Stomach (tissue), 9 donors: ENCODE results near the gene CLTB. TPM values are rescaled to one million over a fixed set of nuclear protein-coding genes. Genes with fewer than 3 reads are reported as not detected.

ENCODE experiments used
- DNase-seq, 2 donors: peaks; one replicate each; pipeline versions ENCODE4 v3.0.0 to v3.0.0-alpha.2; 2013 to 2019
- H3K27ac ChIP-seq, 5 donors: fragments of 200-600 bp in 4 of 5; sonication (generic) in 4 of 5; one replicate each; pipeline ENCODE4 v1.5.1; 2013 to 2019; ENCODE audit warnings: mild to moderate bottlenecking in 1 of 5, moderate library complexity in 1 of 5
- H3K27me3 ChIP-seq, 3 donors: fragments of 200-600 bp; sonication (generic); one replicate each; pipeline ENCODE4 v1.5.1; 2017 to 2019; ENCODE audit warnings: mixed run types in 1 of 3
- H3K36me3 ChIP-seq, 4 donors: fragments of 200-600 bp; sonication (generic); 1 replicate in 3 of 4; 2 replicates in 1 of 4; pipeline ENCODE4 v1.5.1; 2016 to 2019
- H3K4me1 ChIP-seq, 4 donors: fragments of 200-600 bp; sonication (generic); one replicate each; pipeline ENCODE4 v1.5.1; 2016 to 2019
- H3K4me3 ChIP-seq, 4 donors: fragments of 200-600 bp; sonication (generic) in 3 of 4; one replicate each; pipeline ENCODE4 v1.5.1; 2016 to 2019; ENCODE audit warnings: mild to moderate bottlenecking in 1 of 4
- H3K9me3 ChIP-seq, 4 donors: fragments of 200-600 bp; sonication (generic); one replicate each; pipeline ENCODE4 v1.5.1; 2016 to 2019
- EP300 ChIP-seq: sonication (generic); formaldehyde crosslinking; IDR thresholded peaks from one replicate; pipeline ENCODE4 v1.6.1; 2017; ENCODE audit warnings: antibody characterized with exemption
- POLR2A ChIP-seq, 4 donors: fragments of 450-650 bp; IDR thresholded peaks; one replicate each; pipeline ENCODE4 v1.6.1; 2016; ENCODE audit warnings: antibody characterized with exemption in 4 of 4, control low read depth in 2 of 4, mild to moderate bottlenecking in 1 of 4, moderate library complexity in 1 of 4
- POLR2AphosphoS5 ChIP-seq, 3 donors: sonication (generic); formaldehyde crosslinking; IDR thresholded peaks; one replicate each; pipeline ENCODE4 v1.6.1; 2016; ENCODE audit warnings: antibody characterized with exemption in 3 of 3
- WGBS, 5 donors: extraction: QIAGEN DNeasy Blood & Tissue Kit in 3 of 5; methylation state at CpG; one replicate each; pipeline versions ENCODE4 v1.1.5 to v1.1.7; 2013 to 2018; 5-methylcytosine and 5-hydroxymethylcytosine counted together
- intact Hi-C: fragments of 100-400 bp; cut with DNase I; formaldehyde crosslinking; loops from one replicate; pipeline ENCODE4 v1.15.1; 2023; ENCODE audit warnings: low total_unique reads
- polyA plus RNA-seq, 3 donors: library from polyadenylated mRNA; stranded (reverse); fragments of 200-250 nt; gene quantifications; one replicate each; pipeline ENCODE4 v1.2.3, GENCODE V29; 2013
- total RNA-seq, 5 donors: library from RNA; depleted of rRNA; stranded (reverse); fragments of >200 nt; gene quantifications; one replicate each; pipeline versions ENCODE4 v1.1.0 to v1.2.3, GENCODE V29; 2014 to 2016
- TF ChIP-seq, protein P1 (sequence below), 7 experiments: fragments of 450-650 bp in 4 of 7; fragments of 200-600 bp in 3 of 7; sonication (generic) in 3 of 7; IDR thresholded peaks; one replicate each; pipeline ENCODE4 v1.5.1; 2016 to 2019; ENCODE audit warnings: antibody characterized with exemption in 7 of 7, control low read depth in 2 of 7, mild to moderate bottlenecking in 1 of 7
- donor health status: healthy with polysubstance abuse.
- donor health status: Bipolar disorder and iron deficiency.
- donor health status: healthy.

CLTB gene
- total and polyA plus RNA-seq, 8 donors, result 81.9 to 427 (median 213) TPM

- TF ChIP-seq POLR2AphosphoS5 (IDR thresholded peaks at IDR 0.05) (no peak), EP300 (no peak), POLR2A (IDR thresholded peaks at IDR 0.05) (no peak)
- TF ChIP-seq, protein P1, sequence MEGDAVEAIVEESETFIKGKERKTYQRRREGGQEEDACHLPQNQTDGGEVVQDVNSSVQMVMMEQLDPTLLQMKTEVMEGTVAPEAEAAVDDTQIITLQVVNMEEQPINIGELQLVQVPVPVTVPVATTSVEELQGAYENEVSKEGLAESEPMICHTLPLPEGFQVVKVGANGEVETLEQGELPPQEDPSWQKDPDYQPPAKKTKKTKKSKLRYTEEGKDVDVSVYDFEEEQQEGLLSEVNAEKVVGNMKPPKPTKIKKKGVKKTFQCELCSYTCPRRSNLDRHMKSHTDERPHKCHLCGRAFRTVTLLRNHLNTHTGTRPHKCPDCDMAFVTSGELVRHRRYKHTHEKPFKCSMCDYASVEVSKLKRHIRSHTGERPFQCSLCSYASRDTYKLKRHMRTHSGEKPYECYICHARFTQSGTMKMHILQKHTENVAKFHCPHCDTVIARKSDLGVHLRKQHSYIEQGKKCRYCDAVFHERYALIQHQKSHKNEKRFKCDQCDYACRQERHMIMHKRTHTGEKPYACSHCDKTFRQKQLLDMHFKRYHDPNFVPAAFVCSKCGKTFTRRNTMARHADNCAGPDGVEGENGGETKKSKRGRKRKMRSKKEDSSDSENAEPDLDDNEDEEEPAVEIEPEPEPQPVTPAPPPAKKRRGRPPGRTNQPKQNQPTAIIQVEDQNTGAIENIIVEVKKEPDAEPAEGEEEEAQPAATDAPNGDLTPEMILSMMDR (IDR thresholded peaks at IDR 0.05), result no peak
- peaks cover 49 to 65% (median 55%) of the 10 kb centered on the region in 4 donors for H3K4me1 ChIP-seq
Observed at GRCh38 chr5:176413709-176414191, 2.6 kb downstream of the CLTB start.

GRCh38 chr5:176413255-176413565 lies 3.1 kb downstream of the CLTB start:
- Histone ChIP-seq H3K4me1 (peaks cover 49 to 71% (median 55%) of the 10 kb centered on the region in 4 donors), H3K4me3 (peak overlapping the region in 1 of 4 donors; percentile 84), H3K9me3 (no peaks in the 10 kb centered on the region), H3K27ac (peak overlapping the region; percentile 43 to 96 (median 64)), H3K27me3 (no peaks in the 10 kb centered on the region), H3K36me3 (peaks cover 0 to 33% (median 22%) of the 10 kb centered on the region in 4 donors)
- no peak for TF ChIP-seq POLR2A (IDR thresholded peaks at IDR 0.05)
- TF ChIP-seq EP300, result no peak
- TF ChIP-seq, protein P1 (IDR thresholded peaks at IDR 0.05), result no peak
- TF ChIP-seq POLR2AphosphoS5 (IDR thresholded peaks at IDR 0.05), result no peak
- peak in 1 of 2 donors; percentile 8 for DNase-seq
- WGBS, 5 donors, result 51 to 92% (median 84%) methylated on average over 2 of the region's 2 CpGs
- intact Hi-C loops, result no loop called here

More at GRCh38 chr5:176413709-176414191, 2.6 kb downstream of the CLTB start:
- intact Hi-C loops, result no loop called here
- Histone ChIP-seq H3K36me3 (peaks cover 0 to 27% (median 16%) of the 10 kb centered on the region in 4 donors), H3K27me3 (no peaks in the 10 kb centered on the region), H3K27ac (peak overlapping the region; percentile 43 to 96 (median 64)), H3K9me3 (no peaks in the 10 kb centered on the region), H3K4me3 (peak overlapping the region in 2 of 4 donors; percentile 29 to 84)
- 76 to 93% (median 88%) methylated on average over 6 to 7 of the region's 7 CpGs for WGBS, 5 donors
- DNase-seq, result peak in 1 of 2 donors; percentile 4

- H3K27ac ChIP-seq, result peak overlapping the region; percentile 32 to 96 (median 64)
- peaks cover 0 to 38% (median 27%) of the 10 kb centered on the region in 4 donors for H3K36me3 ChIP-seq
- peak overlapping the region in 1 of 4 donors; percentile 84 for H3K4me3 ChIP-seq
- intact Hi-C loops, result no loop called here
- H3K27me3 ChIP-seq, result no peaks in the 10 kb centered on the region
- DNase-seq, result no peak
- WGBS, 5 donors, result 74 to 83% (median 79%) methylated on average over 9 to 10 of the region's 10 CpGs
- TF ChIP-seq POLR2AphosphoS5 (IDR thresholded peaks at IDR 0.05) (no peak), EP300 (no peak), POLR2A (IDR thresholded peaks at IDR 0.05) (no peak)
- TF ChIP-seq, protein P1 (IDR thresholded peaks at IDR 0.05), result no peak
- H3K9me3 ChIP-seq, result no peaks in the 10 kb centered on the region
- H3K4me1 ChIP-seq, result peaks cover 49 to 76% (median 55%) of the 10 kb centered on the region in 4 donors
Observed at GRCh38 chr5:176412517-176413254, 3.7 kb downstream of the CLTB start.

DNA sequence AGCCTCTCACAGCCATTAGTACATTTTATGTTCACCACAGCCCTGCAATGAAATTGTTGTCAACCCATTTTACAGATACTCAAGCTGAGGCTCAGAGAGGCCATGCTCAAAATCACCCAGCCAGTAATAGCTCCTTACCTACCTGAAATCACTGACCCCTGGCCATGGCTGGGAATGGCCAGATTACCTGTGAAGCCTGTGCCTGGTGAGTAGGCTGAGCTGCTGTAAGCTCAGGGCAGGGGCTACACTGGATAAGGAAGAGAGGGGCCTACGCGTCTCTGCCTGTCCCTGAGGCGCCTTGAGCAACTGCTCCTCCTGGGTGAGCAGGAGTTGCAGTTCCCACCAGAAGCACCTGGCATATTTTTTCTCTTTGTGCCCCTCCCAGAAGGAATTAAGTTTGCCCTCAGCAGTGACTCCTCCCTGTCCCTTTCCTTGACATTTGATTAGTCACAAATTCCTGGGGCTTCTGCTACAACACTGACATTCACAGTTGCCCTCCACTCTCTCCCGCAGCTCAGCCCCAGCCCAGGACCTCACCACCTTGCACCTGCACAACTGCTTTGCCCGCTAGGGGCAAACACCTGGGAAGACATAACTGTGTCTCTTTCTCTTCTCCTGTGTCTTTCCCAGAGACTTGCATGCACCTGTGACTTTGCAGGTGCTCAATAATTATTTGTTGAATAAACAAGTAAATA lies 5.7 kb downstream of the CLTB start:
- H3K4me1 ChIP-seq, result peaks cover 36 to 79% (median 46%) of the 10 kb centered on the region in 4 donors
- no peaks in the 10 kb centered on the region for H3K27me3 ChIP-seq
- no peaks in the 10 kb centered on the region for H3K9me3 ChIP-seq
- peak overlapping the region in 3 of 5 donors; percentile 46 to 94 (median 61) for H3K27ac ChIP-seq
- H3K4me3 ChIP-seq, result no peak overlapping the region
- H3K36me3 ChIP-seq, result peaks cover 11 to 58% (median 48%) of the 10 kb centered on the region in 4 donors
- TF ChIP-seq, protein P1 (IDR thresholded peaks at IDR 0.05), result no peak
- TF ChIP-seq POLR2AphosphoS5 (IDR thresholded peaks at IDR 0.05), result peak in 1 of 3 donors; percentile 3
- TF ChIP-seq POLR2A (IDR thresholded peaks at IDR 0.05), result no peak
- no peak for TF ChIP-seq EP300
- peak in 1 of 2 donors; percentile 6 for DNase-seq
- 72 to 90% (median 80%) methylated on average over 3 to 5 of the region's 5 CpGs for WGBS, 5 donors
- intact Hi-C loops, result no loop called here
